Astrocyte of the hippocampus (primary cell): ENCODE results near the gene ZNF516.

Experiments used
- DNase-seq: peaks from one replicate; pipeline ENCODE4 v3.0.0; 2011; ENCODE audit warnings: low read depth, low spot score

ZNF516 gene

DNA sequence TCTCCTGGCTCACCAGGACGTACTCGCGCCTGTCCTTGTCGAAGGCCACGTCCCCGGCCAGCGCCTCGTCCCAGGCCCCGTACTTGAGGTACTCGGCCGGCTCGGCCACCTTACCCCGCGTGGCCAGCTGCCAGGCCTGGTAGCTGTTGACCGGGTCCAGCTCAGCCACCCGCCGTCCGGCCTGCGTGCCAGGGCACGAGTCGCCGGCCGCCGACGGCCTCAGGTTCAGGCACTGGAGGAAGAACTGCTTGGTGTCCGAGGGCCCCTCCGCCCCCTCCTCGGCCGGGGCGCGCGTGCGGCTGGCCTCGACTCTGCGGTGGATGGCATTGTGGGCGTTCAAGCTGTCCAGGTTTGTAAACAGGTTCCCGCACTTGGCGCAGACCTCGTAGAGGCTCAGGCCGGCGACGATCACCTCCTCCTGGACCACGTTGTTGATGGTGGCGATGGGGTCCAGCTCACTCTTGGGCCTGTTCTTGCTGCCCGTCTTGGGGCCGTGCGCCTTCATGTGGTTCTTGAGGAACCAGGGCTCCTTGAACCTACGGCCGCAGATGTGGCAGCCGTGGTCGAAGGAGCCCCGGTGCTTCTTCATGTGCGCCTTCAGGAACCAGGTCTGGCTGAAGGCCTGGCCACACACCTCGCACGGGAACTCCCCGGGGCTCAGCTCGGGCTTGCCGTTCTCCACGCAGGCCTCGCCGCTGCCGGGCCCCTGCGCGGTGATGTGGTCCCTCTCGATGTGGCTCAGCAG, 53.2 kb downstream of the ZNF516 start:
- DNase-seq = no peak

DNA sequence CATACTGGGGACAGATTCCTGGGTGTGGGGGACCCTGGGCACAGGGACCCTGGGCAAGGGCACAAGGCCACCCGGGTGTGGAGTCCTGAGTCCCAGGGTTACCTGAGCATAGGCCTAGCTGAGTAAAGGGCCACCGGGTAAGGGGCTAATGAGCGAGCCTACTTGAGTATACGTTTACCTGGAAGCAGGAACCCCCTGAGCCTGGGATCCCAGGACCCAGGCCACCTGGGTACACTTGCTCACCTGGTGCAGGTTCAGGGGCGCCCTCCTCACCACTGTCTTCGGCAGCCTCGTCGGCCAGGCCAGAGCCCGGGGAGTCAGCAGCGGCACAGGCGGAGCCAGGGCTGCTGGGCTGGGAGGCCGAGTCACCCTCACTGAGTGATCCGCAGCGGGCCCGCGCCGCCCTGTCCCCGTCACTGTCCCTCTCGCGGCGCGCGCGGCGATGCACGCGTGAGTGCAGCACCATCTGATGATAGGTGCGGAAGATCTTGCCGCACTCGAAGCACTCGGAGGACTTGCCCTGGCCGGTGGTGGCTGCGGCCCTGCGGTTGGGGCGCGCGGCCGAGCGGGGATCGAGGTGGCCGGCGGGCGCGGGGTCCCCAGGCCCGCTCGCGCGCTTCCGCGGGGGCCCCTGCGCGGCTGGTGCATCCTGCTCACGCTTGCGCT, 53.9 kb downstream of the ZNF516 start:
- DNase-seq = no peak

DNA sequence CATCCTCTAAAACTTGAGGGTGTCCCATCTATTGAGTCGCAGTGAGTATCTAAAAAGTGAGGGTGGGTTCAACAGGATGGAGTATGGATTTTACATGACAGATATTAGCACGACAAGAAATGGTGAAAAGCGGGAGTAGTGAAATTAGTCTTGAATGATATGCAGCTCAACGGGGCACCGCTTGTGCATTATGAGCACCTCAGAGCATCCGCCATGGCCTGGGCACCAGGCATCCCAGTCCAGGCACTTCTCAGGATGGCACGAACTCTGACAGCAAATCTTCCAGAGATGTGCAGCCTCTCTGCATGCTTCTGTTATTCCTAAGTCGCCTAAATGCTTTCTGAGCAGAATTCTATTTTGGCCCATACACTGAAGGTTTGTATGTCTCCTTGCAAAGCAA, 57.1 kb downstream of the ZNF516 start:
- DNase-seq = no peak

DNA sequence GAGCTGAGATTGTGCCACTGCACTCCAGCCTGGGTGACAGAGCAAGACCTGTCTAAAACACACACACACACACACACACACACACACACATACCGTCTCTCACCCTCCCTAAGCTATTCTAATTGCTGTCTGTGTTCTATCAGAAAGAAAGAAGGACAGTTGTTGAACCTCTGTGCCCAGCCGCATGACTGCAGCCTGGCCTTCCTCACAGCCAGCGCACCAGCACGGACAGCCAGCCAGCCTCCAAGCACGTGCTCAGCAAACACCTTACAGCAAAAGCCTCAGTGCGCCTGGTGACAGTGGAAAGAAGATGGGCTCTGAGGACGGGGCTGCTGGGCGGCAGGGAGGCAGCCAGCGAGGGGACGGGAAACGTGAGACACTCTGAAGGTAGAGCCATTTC, 58.0 kb downstream of the ZNF516 start:
- no peak for DNase-seq

DNA sequence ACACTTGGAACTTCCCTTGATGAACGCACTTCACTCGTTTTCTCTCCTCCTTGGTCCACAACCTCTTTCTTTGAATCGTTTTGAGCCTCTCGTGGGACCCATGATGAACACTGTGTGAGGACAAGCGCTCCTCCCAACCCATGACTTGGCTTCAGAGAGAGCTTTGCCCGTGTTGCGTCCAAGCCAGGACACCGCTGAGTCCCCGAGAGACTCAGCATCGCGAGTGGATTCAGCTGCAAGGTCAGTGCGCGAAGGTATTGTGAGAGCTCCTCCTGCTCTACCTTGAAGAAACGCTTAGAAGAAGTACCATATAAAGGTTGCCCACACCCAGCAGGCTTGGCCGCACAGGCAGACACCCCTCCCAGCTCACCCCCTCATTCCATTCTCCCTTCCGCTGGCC, 58.7 kb downstream of the ZNF516 start:
- DNase-seq = no peak

DNA sequence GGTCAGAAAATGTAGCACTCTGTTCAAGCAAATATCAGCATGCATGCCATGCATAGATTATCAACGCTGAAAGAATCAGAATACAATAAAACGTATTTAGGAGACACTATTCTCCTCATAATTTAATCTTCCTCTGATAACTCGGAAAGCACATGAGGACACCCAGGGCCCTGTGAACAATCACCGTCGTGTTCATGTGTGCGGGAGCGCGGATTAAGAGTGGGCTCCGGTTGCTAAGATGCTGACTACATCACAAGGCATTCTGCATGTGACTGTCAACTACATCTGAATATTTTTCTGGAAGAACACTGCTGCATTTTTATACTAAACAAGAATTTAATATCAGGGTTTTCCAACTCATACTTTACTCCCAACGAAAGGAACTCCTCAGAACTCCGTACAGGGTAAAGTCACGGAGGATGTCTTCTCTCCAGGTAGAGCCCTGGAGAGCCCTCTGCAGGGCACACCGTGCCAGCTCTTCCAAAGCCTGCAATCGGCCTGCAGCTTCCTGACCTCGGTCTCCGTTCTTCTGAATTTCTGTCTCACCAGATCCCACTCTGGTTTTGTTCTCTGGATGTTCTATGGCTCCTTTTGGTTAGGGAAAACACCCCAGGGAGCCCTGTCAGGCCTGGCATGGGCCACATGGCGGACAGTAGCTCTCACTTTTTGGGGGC, 59.6 kb downstream of the ZNF516 start:
- no peak for DNase-seq

DNA sequence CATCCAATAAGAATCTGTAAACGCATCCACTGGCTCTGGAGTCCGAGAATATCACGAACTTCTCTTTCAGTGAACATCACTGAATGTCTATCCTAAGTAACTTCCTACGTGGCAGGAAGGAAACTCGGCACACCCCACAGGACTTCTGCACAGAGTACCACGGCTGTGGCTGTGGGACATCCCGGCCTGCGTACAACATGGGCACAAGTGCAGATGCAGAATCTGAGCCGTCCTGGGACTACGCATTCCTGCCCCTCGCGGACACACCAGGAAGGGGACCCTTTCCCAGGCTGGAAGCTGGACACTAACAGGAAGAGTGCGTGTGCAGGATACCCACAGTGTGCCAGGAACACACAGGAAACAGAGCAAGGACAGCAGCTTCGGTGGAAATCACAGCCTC, 60.6 kb downstream of the ZNF516 start:
- no peak for DNase-seq

DNA sequence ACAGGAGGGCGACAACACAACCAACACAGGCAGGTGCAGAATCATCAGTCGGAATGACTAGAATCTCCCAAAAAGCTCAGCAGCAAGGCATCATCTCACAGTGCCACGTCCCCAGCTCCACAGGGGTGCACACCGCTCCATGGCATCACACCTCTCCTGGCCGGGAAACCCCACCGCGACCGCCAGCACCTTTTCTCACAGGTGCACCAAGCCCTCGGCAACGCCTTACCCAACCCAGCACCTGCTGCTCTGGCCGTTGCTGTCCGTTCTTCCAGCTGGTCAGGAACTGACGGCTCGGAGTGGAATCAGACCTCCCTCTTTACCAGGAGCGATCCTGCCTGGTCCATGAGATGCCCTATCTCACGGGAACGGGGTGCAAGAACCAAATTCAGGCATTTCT, 61.3 kb downstream of the ZNF516 start:
- DNase-seq = no peak

DNA sequence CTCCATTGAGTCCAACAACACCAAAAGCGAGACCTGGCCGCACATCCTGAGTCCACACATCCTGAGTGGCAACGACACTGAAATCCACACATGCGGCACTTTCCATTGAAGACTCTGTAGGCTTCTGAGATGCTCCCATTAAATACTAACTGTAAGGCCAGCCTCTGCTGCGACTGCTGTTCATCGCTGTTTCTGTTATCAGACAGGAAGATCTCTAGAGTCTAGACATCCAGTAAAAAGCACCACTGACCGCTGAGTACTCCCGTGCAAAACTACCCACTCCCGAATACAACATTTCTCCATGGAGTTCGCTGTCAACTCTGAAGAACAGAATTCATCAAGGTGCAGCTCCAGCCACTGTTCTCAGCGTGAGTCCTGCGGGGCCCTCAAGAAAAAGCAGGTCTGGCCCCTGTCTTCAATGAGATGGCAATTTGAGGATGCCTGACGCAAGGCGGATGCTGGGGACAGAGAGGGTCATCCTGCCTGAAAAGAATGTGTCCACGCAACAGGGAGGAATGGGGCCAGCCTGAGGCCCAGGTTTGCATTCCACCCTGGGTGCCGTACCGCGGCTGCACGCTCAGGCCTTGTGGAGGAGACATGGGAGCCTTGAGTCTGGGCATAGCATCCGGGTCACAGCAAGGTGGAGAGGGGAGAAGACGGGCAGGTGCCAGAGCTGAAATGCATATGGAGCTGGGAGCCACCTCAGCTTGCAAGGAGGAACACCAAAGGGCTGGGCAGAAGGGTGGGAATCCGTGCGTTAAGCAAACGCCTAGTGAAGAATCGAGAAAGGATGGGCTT, 61.9 kb downstream of the ZNF516 start:
- no peak for DNase-seq

DNA sequence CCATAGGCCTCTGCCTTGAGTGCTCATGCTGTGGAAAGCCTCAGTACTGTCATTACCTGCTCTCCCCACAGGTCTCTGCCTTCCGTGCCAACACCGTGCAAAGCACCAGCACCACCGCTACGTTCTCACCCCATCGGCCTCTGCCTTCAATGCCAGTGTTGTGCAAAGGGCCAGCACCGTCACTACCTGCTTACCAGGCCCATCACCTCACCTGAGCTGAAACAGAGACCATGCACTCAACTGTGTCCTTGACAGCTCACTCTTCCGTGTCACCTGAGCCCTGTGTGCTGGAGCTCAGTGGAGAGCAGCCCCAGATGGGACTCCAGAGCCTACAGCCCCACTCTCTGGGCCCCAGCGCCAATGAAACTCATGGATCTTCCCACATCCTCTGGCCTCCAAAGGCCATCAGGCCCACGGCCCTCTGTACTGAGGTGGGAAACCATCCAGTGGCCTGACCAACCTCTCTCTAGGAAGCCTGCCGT, 62.7 kb downstream of the ZNF516 start:
- no peak for DNase-seq

DNA sequence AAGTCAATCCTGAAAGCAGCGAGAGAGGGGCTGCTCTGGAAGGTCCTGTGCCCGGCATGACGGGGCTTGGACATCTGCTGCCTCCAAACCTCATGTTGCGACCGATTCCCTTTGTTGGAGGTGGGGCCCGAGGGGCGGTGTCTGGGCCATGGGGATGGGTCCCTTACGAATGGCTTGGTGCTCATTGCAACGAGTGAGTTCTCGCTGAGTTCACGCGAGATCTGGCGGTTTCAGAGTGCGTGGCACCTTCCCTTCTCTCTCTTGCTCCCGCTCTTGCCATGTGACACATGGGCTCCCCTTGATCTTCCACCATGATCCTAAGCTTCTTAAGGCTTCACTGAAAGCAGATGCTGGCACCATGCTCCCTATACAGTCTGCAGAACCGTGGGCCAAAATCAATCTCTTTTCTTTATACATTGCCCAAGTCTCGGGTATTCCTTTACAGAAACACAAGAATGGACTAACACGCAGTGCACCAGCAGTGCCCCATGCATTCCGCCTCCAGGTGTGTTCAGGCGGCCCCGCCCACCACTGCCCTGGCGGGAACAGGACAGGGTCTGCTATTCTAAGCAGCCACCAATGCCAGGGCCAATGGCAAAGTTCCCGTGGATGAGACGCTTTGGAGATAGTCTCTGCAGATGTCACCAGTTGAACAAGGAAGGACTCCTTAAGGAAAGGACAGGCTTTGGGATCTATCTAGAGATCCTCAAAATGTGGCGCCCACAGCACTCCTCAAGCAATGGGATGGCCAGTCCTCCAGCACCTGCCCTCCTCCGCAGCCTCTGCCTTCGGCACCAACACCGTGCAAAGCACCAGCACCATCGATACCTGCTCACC, 63.4 kb downstream of the ZNF516 start:
- DNase-seq = no peak

DNA sequence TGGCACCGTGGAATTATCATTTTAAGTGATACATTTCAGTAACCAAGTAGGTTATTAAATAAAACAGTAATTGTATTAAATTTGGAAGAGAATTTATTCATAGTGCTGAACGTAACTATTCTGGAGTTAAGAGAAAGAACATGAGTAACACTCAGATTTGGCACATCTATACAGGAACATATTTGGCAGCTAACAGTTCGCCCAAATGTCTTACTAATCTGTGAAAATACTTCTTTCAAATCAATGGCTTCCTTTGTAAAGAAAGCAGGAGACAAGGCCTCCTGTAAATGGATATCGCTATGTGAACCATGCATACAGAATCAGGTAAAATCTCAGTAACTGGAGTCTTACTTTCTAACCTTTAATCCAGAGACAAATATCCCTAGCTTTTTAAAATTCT, 64.4 kb downstream of the ZNF516 start:
- peak; percentile 62 for DNase-seq

DNA sequence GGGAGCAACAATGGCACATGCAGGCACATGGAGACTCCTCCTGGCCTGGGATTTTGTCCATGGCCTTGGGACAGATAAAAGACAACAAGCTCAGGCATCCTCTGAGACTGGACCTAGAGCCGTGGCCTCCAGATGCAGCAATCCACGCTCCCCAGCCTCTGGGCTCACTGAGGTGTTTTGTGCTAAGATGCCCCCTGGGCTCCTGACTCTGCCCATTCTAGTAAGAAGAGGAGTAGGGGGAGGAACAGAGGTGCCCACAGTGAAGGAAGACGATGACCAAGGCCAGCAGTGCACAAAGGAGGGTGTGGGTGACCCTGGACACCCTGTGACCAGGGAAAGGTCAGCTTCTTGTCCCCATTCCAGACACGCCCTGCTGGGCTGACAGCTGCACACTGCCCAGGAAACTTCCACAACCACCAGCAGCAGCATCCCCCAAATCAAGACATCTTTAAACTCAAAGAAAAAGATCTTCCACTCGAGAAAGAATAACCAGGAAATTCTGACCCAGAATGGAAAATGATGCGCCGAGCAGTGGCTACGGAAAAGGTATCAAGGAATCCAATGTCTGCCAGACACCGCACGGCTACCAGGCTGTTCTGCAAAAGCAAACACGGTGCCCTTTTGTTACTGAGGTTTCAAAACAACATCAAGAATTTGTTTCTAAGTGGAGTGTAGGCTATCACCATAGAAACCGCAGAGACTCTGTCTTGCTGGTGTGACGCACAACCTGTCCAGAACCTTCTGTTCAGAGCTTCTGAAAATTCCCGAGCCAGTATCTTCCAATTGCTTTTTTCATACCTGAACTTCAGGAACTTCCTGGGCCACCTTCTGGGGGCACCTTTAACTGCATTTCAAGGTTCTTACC, 65.5 kb downstream of the ZNF516 start:
- peak; percentile 84 for DNase-seq

DNA sequence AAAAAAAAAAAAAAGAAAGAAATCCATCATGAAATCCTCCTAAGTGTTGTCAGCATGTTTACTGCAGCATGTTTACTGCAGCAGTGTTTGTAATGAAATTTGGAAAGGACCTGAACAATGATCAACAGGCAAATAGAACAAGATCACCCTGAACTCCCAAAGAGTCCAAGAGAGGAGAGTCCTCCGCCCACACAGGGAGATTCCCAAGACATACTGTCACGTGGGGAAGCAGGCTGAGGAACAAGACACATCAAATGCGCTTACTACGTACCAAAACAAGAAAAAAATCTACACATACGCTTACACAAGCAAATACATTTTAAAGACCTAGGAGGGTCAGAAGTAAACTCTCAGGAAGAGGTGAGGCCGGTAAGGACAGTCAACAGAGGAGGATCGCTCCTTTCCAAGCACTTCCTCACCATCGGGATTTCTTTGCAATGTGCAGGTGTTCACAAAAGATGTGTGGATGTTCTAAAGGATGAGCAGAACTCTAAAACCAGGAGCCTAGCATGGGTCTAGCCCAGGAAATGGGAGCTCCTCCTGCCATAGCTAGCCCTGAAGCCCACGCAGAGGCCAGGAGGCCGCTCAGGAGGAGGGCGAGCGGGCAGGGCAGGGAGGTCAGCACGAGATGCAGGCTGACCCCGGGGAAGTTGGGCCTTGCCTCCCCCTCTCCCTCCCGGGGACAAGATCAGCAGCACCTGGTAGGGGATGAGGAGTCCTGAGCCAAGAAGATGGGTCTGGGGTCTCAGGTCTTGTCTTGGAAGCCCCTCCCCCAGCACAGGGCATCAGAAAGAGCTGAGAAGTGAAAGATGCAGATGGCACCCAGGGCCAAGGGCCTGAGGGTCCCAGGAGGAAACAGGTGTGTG, 66.4 kb downstream of the ZNF516 start:
- DNase-seq = no peak

DNA sequence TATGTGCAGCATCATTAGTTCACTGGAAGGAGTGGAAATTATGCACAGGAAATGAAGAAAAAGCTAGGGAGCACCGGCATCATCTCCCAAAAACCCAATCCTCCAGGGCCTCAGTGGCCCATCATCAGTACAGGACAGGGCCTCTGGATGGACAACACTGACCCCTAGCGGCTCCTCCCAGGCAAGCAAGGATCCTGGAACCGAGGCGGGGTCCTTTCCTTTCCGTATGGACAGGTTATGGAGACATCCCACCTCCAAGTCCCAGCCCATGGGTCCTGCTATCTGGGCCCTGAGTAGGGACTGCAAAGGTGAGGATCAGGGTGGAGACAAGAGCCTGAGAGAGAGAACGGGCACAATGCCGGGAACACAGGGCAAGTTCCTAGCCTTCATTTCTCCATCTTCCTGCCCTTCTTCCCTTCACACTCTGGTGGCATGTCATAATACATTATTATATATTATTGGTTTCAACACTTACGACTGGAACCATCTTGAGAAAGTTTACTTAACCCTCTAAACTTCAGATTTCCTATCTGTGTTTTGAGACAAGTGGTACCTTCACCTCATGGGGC, 68.2 kb downstream of the ZNF516 start:
- DNase-seq = peak; percentile 49

DNA sequence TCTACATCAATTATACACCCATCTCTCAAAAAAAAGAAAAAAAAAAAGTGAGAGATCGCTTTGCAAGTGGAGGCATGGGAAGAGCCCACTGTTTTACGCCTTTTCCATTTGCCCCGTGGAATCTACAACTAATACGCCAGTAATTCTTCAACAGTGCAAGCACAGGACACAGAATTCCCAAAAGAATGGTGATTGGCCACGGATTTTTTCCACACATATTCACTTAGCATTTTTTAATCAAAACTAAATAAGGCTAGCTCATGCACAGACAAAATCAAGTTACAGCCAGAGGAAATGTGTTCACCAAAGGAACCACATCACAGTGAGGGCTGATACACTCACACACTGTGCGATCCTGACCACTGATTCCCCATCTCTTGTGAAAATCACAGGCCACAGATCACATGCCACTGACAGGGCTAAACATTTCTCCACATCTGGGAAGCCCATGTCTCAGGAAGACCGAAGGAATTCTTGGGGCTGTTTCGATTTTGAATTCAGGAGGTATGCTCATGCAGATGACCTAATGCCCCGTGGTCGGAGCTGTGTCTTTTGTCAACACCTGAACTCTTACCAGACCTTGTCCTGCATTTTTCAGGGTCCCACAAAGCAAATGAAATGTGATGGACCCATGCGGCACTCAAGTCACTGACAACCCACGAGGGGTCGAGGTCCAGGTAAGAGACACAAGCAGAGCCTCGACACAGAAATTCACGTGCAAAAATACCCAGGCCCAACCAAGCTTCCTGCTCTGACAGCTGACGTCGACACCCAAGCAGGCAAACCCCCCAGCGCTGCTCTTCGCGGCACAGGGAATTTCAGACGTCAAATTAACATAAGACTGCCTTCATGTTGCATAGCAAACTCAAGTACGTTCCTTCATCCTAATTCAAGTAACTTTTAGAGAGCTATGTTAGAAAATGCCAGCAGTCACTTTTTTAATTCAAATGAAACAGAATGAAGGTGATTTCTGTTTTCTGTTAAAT, 69.6 kb downstream of the ZNF516 start:
- DNase-seq = peak; percentile 52

DNA sequence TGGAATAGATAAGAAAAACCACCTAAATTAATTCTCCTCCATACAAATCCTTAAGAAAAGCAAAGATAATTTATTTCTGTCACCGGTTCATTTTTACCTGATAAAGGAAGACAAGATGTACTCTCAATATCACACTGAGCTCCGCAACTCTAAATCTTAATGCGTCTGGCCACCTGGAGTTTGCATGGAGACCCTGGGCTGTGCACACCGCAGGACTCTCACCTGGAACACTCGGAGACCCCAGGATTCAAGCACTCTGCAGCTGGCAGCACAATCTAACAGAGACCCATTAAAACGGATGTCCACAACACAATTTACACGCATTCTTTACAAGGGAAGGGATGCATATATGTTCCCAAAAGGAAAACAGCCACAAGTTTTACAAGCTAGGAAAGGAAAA, 72.2 kb downstream of the ZNF516 start:
- no peak for DNase-seq

DNA sequence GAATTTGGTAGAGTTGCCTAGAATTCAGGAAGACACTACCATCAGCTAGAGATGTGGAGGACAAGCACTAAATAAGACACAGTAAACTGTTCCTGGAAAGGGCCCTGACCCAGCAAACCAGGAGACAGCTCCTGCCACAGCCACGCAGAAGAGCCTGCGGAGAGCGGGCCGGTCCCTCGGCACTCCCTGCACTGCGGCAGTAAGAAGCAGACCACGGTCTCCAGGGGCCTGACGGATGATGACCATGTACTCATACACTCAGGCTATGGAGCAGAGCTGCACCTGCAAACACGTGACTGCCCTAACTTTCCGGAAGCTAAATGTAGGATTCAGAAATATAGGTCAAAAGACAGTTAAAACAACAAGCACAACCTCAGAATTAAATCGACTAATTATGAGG, 72.9 kb downstream of the ZNF516 start:
- no peak for DNase-seq
